Fibroblast of skin of left quadriceps (primary cell): Measurements from ENCODE around the gene PLCH2.
"Not testable (repeated sequence)": the region's sequence is repeated elsewhere in the genome, so short reads cannot be mapped to it uniquely, and the experiment has no call there.

Source experiments
- DNase-seq, 2 experiments: peaks; one replicate each; pipeline ENCODE4 v3.0.0-alpha.2; 2013; ENCODE audit warnings: low read depth in 2 of 2

PLCH2 gene

GRCh38 chr1:2440346-2440745 is 35.7 kb upstream of the PLCH2 start:
- DNase-seq = not testable (repeated sequence)

- no peak for DNase-seq
These were observed 34.3 kb upstream of the PLCH2 start for GRCh38 chr1:2441746-2442145.

- DNase-seq = no peak
These were observed 33.4 kb upstream of the PLCH2 start for GRCh38 chr1:2442661-2443060.

- DNase-seq = no peak
These were observed 32.6 kb upstream of the PLCH2 start for GRCh38 chr1:2443277-2444137.

- DNase-seq = no peak
These were observed 31.9 kb upstream of the PLCH2 start for GRCh38 chr1:2444138-2444591.

- DNase-seq = no peak
These were observed 30.8 kb upstream of the PLCH2 start for GRCh38 chr1:2445162-2445822.

- DNase-seq = no peak
These were observed 30.3 kb upstream of the PLCH2 start for GRCh38 chr1:2445823-2446215.

GRCh38 chr1:2446394-2446793 is 29.7 kb upstream of the PLCH2 start:
- DNase-seq = no peak

- DNase-seq = no peak
These were observed 29.2 kb upstream of the PLCH2 start for GRCh38 chr1:2446861-2447260.

GRCh38 chr1:2447276-2448097 is 28.6 kb upstream of the PLCH2 start:
- DNase-seq = no peak

- DNase-seq = no peak
These were observed 28.0 kb upstream of the PLCH2 start for GRCh38 chr1:2448098-2448445.

- DNase-seq = no peak
These were observed 26.2 kb upstream of the PLCH2 start for GRCh38 chr1:2449636-2450454.

GRCh38 chr1:2451741-2452140 is 24.3 kb upstream of the PLCH2 start:
- DNase-seq = peak; percentile 75 to 82

- no peak for DNase-seq
These were observed 23.7 kb upstream of the PLCH2 start for GRCh38 chr1:2452201-2452931.

- no peak for DNase-seq
These were observed 23.2 kb upstream of the PLCH2 start for GRCh38 chr1:2452932-2453315.

GRCh38 chr1:2454227-2454626 is 21.9 kb upstream of the PLCH2 start:
- DNase-seq = no peak

- DNase-seq = no peak
These were observed 20.3 kb upstream of the PLCH2 start for GRCh38 chr1:2455757-2456156.

GRCh38 chr1:2457444-2457843 is 18.6 kb upstream of the PLCH2 start:
- no peak for DNase-seq

GRCh38 chr1:2458687-2459086 is 17.4 kb upstream of the PLCH2 start:
- DNase-seq = no peak

- not testable (repeated sequence) for DNase-seq
These were observed 16.9 kb upstream of the PLCH2 start for GRCh38 chr1:2459102-2459753.
